Endothelial cell (in vitro differentiated cells): ENCODE results near the gene FKBP2. TPM values are rescaled to one million over a fixed set of nuclear protein-coding genes. Genes with fewer than 3 reads are reported as not detected.
A peak's percentile ranks its signal among the peaks of the same experiment; 100 is the strongest.

Source experiments
- DNase-seq: peaks from one replicate; pipeline ENCODE4 v3.0.0; 2021; ENCODE audit warnings: low spot score
- H3K27ac Mint-ChIP-seq: one replicate; pipeline ENCODE4 v1.8.0; 2021; ENCODE audit warnings: mixed read lengths, inconsistent platforms; ENCODE audit not compliant: unreplicated experiment
- H3K27me3 Mint-ChIP-seq: one replicate; pipeline ENCODE4 v1.8.0; 2021; ENCODE audit warnings: mild to moderate bottlenecking, moderate library complexity, mixed read lengths, inconsistent platforms; ENCODE audit not compliant: unreplicated experiment
- H3K36me3 Mint-ChIP-seq: one replicate; pipeline ENCODE4 v1.8.0; 2021; ENCODE audit warnings: mild to moderate bottlenecking, low read depth, mixed read lengths, inconsistent platforms; ENCODE audit not compliant: unreplicated experiment
- H3K4me1 Mint-ChIP-seq: one replicate; pipeline ENCODE4 v1.8.0; 2021; ENCODE audit warnings: mild to moderate bottlenecking, mixed read lengths, inconsistent platforms; ENCODE audit not compliant: unreplicated experiment
- H3K4me3 Mint-ChIP-seq: one replicate; pipeline ENCODE4 v1.8.0; 2021; ENCODE audit warnings: mild to moderate bottlenecking, mixed read lengths, inconsistent platforms; ENCODE audit not compliant: unreplicated experiment
- H3K9me3 Mint-ChIP-seq: one replicate; pipeline ENCODE4 v1.8.0; 2021; ENCODE audit warnings: mixed read lengths, inconsistent platforms; ENCODE audit not compliant: unreplicated experiment
- CTCF ChIP-seq: fragments of 200-600 bp; sonication (generic); IDR thresholded peaks from one replicate; pipeline ENCODE4 v1.5.0; 2021; ENCODE audit warnings: antibody characterized with exemption; ENCODE audit not compliant: unreplicated experiment
- total RNA-seq: library from RNA; stranded (reverse); fragmentation: NEBNext Ultra II Directional; extraction: Animal tissue kit (Norgen Biotek cat#: 25700); gene quantifications from one replicate; pipeline ENCODE4 v1.2.1, GENCODE V29; 2021; ENCODE audit not compliant: unreplicated experiment

The FKBP2 gene
- total RNA-seq, 1 donor from 2014 or later, result 35.3 TPM

- H3K27ac Mint-ChIP-seq, result no peak overlapping the region
Observed at GRCh38 chr11:64252003-64252872, 11.3 kb downstream of the FKBP2 start.

GRCh38 chr11:64253043-64253442 lies 12.1 kb downstream of the FKBP2 start:
- no peak for TF ChIP-seq CTCF
- H3K27ac Mint-ChIP-seq, result no peak overlapping the region
- H3K4me1 Mint-ChIP-seq, result peaks cover 29% of the 10 kb centered on the region
- H3K27me3 Mint-ChIP-seq, result peaks cover 11% of the 10 kb centered on the region
- no peak for DNase-seq
- H3K36me3 Mint-ChIP-seq, result peaks cover 4% of the 10 kb centered on the region
- H3K9me3 Mint-ChIP-seq, result no peaks in the 10 kb centered on the region
- peak overlapping the region; percentile 59 for H3K4me3 Mint-ChIP-seq

More at GRCh38 chr11:64252003-64252872, 11.3 kb downstream of the FKBP2 start:
- TF ChIP-seq CTCF, result no peak
- H3K27me3 Mint-ChIP-seq, result peaks cover 13% of the 10 kb centered on the region
- peaks cover 32% of the 10 kb centered on the region for H3K4me1 Mint-ChIP-seq
- peak; percentile 38 for DNase-seq
- no peaks in the 10 kb centered on the region for H3K9me3 Mint-ChIP-seq
- H3K4me3 Mint-ChIP-seq, result peak overlapping the region; percentile 91
- H3K36me3 Mint-ChIP-seq, result peaks cover 8% of the 10 kb centered on the region

- Mint-ChIP-seq H3K4me3 (peak overlapping the region; percentile 74), H3K27me3 (peaks cover 11% of the 10 kb centered on the region), H3K9me3 (no peaks in the 10 kb centered on the region), H3K4me1 (peaks cover 25% of the 10 kb centered on the region), H3K27ac (no peak overlapping the region), H3K36me3 (peaks cover 4% of the 10 kb centered on the region)
- TF ChIP-seq CTCF, result no peak
- no peak for DNase-seq
Observed at GRCh38 chr11:64253481-64253880, 12.6 kb downstream of the FKBP2 start.

GRCh38 chr11:64254326-64254725 lies 13.4 kb downstream of the FKBP2 start:
- Mint-ChIP-seq H3K4me3 (no peak overlapping the region), H3K9me3 (no peaks in the 10 kb centered on the region), H3K27me3 (peaks cover 13% of the 10 kb centered on the region), H3K36me3 (peaks cover 5% of the 10 kb centered on the region), H3K4me1 (peaks cover 19% of the 10 kb centered on the region), H3K27ac (no peak overlapping the region)
- no peak for TF ChIP-seq CTCF
- no peak for DNase-seq
